Inflammatory macrophage treated with lipopolysaccharide for 1 hour (primary cell): ENCODE measurements around the gene PRDM7.
A peak's percentile ranks its signal among the peaks of the same experiment; 100 is the strongest.

ENCODE experiments used
- DNase-seq, 2 donors: peaks; one replicate each; pipeline ENCODE4 v3.0.0-alpha.2; 2020 to 2022

PRDM7 gene

GRCh38 chr16:90033387-90033786, 43.7 kb downstream of the PRDM7 start:
- no peak for DNase-seq

GRCh38 chr16:90032674-90033331, 44.3 kb downstream of the PRDM7 start:
- DNase-seq: no peak

- DNase-seq: peak in 1 of 2 donors; percentile 48
These were observed 45.0 kb downstream of the PRDM7 start for GRCh38 chr16:90031931-90032673.

GRCh38 chr16:90031186-90031930, 45.8 kb downstream of the PRDM7 start:
- DNase-seq: no peak

- no peak for DNase-seq
These were observed 48.1 kb downstream of the PRDM7 start for GRCh38 chr16:90028985-90029384.

GRCh38 chr16:90027611-90028010, 49.5 kb downstream of the PRDM7 start:
- DNase-seq: no peak

GRCh38 chr16:90026135-90026534, 51.0 kb downstream of the PRDM7 start:
- peak; percentile 15 to 35 for DNase-seq

GRCh38 chr16:90023078-90023447, 54.1 kb downstream of the PRDM7 start:
- no peak for DNase-seq

GRCh38 chr16:90022209-90023077, 54.7 kb downstream of the PRDM7 start:
- DNase-seq: peak; percentile 86 to 95

GRCh38 chr16:90020838-90021382, 56.2 kb downstream of the PRDM7 start:
- DNase-seq: peak; percentile 45 to 68

GRCh38 chr16:90020260-90020837, 56.8 kb downstream of the PRDM7 start:
- no peak for DNase-seq

GRCh38 chr16:90019543-90020259, 57.4 kb downstream of the PRDM7 start:
- no peak for DNase-seq

- no peak for DNase-seq
These were observed 58.2 kb downstream of the PRDM7 start, which contains the start of gene DBNDD1 for GRCh38 chr16:90018652-90019542. TSS of gene DBNDD1 (minus strand) at chr16:90019456. CDS start at chr16:90019341, 115 bp downstream.

GRCh38 chr16:90018297-90018651, 58.9 kb downstream of the PRDM7 start:
- no peak for DNase-seq

- DNase-seq: no peak
These were observed 60.7 kb downstream of the PRDM7 start for GRCh38 chr16:90016339-90016950.

- no peak for DNase-seq
These were observed 61.4 kb downstream of the PRDM7 start for GRCh38 chr16:90015586-90016338.

GRCh38 chr16:90012991-90013745, 64.0 kb downstream of the PRDM7 start:
- no peak for DNase-seq

- DNase-seq: no peak
These were observed 65.1 kb downstream of the PRDM7 start for GRCh38 chr16:90011908-90012501.
